ENCODE results near the gene FMC1. TPM values are rescaled to one million over a fixed set of nuclear protein-coding genes. Genes with fewer than 3 reads are reported as not detected.
"Not testable (repeated sequence)": the region's sequence is repeated elsewhere in the genome, so short reads cannot be mapped to it uniquely, and the experiment has no call there.

Gene FMC1, protein sequence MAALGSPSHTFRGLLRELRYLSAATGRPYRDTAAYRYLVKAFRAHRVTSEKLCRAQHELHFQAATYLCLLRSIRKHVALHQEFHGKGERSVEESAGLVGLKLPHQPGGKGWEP
- total RNA-seq (2014; rRNA removed; shearing (Covaris generic)): 12.3 and 15.1 TPM in 2 replicates

GRCh38 chr7:139341058-139341775 is at the start of gene FMC1:
TSS of gene FMC1 (plus strand) at chr7:139341337. CDS start at chr7:139341385, 48 bp downstream.
- in situ Hi-C loops (cut with HindIII; ENCODE audit: low sequenced_read_pairs): no loop called here
- DNase-seq (ENCODE audit: low spot score): peak; percentile 97

DNA sequence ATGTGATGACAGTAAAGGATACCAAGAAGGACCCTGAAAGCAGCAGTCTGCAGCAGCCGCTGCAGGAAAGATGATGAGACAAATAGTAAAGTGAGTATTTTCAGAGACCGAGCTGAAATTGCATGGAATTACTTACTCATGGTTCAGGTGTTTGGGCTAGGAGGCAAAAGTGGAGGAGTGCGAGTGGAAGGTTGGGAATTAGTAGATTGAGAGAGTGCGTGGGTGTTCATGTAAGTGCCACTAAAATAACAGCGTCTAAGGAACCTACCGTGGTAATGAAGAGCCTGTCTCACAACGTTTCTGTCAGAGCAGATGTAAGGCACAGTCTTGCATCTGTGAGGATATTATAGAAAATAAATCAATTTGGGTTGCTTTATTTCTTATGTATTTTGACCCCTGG is 48.3 kb upstream of the FMC1 start:
- DNase-seq (ENCODE audit: low spot score): no peak
- in situ Hi-C loops (cut with HindIII; ENCODE audit: low sequenced_read_pairs): no loop called here

DNA sequence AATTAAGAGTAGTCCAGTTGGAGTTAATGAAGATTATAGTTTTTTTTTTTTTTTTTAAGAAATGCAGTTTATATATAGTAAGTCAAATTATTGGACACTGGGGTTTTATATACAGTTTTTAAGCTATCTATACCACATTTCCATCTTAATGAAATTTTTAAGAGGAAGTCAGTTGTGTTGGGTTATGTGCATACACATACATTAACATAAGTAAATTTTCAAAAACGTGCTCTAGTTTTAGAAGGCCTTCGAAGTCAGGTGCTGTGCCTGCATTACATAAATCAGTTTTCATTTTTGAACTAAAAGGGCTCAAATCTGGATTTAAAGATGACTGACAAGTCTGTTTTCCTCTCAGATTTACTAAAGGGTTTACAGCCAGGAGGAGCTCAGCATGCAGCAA is 47.6 kb upstream of the FMC1 start:
- no peak for DNase-seq (ENCODE audit: low spot score)
- in situ Hi-C loops (cut with HindIII; ENCODE audit: low sequenced_read_pairs): no loop called here

DNA sequence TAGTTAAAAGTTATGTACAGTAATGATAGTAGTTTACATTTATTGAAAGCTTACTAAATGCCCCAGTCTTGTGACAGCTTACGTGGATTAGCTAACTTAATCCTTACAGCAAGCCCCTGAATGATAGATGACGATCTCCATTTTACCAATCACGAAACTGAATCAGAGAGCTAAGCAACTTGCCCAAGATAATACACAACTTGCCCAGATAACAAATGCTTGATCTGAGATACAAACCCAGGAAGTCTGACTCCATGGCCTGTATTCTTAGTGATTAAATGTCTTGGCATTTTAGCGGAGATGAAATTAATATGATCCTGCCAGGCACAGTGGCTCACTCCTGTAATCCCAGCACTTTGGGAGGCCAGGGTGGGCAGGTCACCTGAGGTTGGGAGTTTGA is 46.9 kb upstream of the FMC1 start:
- no peak for DNase-seq (ENCODE audit: low spot score)
- in situ Hi-C loops (cut with HindIII; ENCODE audit: low sequenced_read_pairs): no loop called here

DNA sequence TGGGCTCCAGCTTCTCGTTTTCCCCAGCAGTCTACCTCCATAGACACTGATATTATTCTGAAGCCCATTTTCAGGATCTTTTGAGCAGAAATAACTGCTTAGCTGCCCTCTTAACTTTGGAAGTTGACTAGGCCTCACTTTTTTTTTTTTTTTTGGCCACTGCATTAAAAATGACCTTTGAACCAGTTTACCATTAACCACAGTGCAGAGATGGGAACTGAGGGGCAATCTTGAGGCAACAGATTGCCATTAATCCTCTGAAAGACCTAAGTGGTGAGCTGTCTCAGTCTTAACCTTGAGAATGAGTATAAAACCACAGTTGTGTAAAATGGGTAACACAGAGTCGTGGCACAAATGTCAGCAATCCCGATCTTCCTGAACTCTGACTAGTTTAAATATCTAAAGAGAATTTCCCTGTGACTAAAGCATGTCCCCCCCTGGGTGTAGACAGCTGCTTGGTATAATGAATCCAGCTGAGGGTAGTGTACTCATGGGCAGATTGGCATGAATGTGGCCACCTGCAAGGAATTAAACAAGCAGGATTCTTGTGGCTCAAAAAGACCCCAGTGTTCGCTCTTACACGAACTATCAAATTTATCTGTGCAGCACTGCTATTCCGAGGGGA is 46.1 kb upstream of the FMC1 start:
- in situ Hi-C loops (cut with HindIII; ENCODE audit: low sequenced_read_pairs): no loop called here
- no peak for DNase-seq (ENCODE audit: low spot score)

DNA sequence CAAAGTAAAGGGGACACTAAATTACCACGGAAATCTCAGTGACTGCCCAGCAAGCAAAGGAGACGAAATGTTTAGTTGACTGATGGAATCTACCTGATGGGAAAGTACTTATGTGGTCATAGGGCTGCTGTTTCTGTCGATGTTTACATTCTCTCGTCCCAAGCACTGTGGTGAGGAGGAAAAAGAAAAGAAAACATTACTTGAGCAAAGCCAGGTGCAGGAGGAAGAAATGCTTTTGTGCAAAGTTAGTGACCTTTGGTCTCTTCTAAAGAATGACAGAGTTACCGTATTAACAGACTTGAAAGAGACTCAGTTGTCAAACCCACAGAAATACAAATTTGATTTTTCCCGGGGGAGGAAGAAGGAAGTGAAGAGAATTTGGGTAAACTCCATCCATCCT is 43.3 kb upstream of the FMC1 start:
- no peak for DNase-seq (ENCODE audit: low spot score)
- in situ Hi-C loops (cut with HindIII; ENCODE audit: low sequenced_read_pairs): no loop called here

DNA sequence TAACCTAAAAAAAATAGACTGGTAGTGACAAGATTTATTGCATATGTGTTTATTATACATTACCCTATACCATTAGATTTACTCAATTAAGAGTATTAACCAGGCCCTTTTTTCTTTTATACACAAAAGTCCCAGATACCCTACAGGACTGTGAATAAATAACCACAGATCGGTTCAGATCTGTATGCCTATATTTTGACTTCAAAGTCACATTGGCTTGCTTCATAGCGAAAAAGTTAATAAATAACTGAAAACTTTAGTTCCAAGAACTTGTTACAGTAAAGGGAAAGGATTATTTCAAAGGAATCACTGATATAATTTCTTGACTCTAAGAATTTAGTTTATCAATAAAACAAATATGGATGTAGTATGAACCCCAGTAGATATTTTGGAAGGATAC is 41.8 kb upstream of the FMC1 start:
- in situ Hi-C loops (cut with HindIII; ENCODE audit: low sequenced_read_pairs): no loop called here
- no peak for DNase-seq (ENCODE audit: low spot score)

DNA sequence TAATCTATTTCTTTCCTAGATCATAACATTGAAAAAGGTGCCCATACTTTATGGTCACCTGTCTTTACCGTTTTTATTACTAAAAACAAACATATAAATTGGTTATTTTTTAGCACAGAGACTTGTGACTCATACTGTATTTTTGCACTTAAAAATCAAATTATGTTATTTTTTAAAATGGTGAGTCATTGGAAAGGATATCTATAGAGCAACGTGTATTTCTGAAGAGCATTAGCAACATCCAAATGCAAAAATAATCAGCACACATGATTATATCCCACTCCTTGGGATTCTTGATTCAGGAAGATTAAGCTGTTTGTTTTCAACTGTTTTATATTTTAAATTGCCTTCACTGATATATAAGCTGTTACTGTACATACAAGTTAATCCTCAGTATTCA is 40.7 kb upstream of the FMC1 start:
- in situ Hi-C loops (cut with HindIII; ENCODE audit: low sequenced_read_pairs): no loop called here
- no peak for DNase-seq (ENCODE audit: low spot score)

DNA sequence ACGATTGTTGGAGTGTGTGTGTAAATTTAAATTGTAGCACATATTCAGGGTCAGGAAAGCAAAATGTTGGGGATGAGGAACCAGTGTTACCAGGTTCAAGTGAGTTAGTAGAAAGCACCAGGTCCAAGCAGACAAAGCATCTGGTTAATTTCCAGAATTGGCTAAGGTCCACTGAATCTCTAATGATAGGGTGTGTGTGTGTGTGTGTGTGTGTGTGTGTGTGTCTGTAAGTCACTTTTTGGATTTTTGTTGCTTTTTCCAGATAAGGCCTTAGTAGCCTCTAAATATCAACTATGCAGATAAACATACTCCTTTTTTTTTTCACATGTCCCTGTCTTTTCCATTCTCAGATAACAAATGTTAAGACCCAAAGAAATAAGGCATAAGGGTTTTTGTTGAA is 36.6 kb upstream of the FMC1 start:
- in situ Hi-C loops (cut with HindIII; ENCODE audit: low sequenced_read_pairs): no loop called here
- no peak for DNase-seq (ENCODE audit: low spot score)

GRCh38 chr7:139317939-139318505 is 23.1 kb upstream of the FMC1 start:
- in situ Hi-C loops (cut with HindIII; ENCODE audit: low sequenced_read_pairs): no loop called here
- DNase-seq (ENCODE audit: low spot score): no peak

DNA sequence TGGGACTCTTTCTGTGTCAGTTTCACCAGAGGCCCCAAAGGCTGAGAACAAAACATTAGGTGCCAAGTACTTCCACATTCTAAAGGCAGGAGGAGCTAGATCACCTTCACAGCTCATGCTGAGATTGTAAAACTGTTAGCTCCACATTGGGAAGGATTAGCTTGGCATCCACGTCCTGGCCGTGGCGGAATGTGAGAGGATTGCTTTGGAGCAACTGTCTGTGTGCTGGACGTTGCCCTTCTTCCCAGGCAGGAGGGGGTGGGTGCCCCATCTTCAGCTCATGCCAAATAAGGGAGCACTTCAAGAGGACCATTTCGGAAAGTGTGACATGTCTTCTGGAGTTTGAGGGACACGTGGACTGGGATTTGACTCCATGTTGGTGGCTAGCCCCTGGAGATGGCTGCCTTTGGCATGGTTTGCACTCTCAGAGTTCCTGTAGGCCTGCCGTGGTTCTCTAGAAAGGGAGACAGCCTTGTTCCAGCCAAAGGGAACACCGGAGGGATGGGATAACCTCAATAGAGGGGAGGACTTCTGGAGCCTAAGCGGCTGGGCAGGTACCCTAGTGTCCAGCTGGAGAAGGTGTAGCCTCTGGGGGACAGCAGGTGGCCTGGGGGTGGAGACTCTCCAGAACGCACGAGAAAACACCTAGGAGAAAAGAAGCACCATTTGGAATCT is 19.9 kb upstream of the FMC1 start:
- in situ Hi-C loops (cut with HindIII; ENCODE audit: low sequenced_read_pairs): no loop called here
- DNase-seq (ENCODE audit: low spot score): peak; percentile 14

DNA sequence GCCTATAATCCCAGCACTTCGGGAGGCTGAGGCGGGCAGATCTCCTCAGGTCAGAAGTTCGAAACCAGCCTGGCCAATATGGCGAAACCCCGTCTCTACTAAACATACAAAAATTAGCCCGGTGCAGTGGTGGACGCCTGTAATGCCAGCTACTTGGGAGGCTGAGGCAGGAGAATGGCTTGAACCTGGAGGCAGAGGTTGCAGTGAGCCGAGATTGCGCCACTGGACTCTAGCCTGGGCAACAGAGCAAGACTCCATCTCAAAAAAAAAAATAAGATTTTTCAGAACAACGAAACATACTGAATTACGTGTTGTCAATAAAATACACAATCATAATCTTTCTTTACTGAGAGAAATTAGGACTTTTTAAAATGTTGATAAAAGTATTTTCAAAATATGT is 16.4 kb upstream of the FMC1 start:
- in situ Hi-C loops (cut with HindIII; ENCODE audit: low sequenced_read_pairs); DNase-seq (ENCODE audit: low spot score): not testable (repeated sequence)

DNA sequence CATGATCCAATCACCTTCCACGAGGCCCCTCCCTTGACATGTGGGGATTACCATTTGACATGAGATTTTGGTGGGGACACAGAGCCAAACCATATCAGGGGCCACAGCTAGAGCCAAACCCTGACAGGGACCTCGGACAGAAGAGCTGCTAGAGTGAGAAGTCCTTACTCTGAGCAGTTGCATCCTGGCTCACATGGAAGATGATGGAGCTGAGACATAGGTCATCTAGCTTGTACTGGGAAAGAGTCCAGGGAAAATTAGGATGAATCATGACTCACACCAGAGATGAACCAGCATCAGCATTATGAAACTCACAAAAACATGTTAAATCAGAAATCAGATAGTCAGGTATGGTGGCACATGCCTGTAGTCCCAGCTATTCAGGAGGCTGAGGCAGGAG is 12.8 kb upstream of the FMC1 start:
- in situ Hi-C loops (cut with HindIII; ENCODE audit: low sequenced_read_pairs): no loop called here
- DNase-seq (ENCODE audit: low spot score): no peak

DNA sequence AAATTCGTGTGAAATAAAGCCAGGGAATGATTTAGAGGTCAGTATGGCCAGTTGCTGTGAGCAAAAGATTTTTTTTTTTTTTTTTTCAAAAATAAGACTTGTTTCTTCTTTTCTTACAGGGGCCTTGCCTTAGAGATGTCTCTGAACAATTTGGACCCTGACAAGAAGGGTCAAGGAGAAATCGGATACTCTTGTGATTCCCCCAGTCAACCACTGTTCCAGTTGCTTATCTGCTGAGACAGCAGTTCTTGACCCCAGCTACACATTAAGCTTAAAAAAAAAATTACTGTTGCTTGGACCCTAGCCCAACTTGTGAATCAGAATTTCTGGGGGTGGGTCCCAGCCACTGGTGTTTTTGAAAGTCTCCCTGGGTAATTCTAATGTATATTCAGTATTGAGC is 12.0 kb upstream of the FMC1 start:
- no peak for DNase-seq (ENCODE audit: low spot score)
- in situ Hi-C loops (cut with HindIII; ENCODE audit: low sequenced_read_pairs): no loop called here

GRCh38 chr7:139330333-139331030 is 10.7 kb upstream of the FMC1 start:
- no peak for DNase-seq (ENCODE audit: low spot score)
- in situ Hi-C loops (cut with HindIII; ENCODE audit: low sequenced_read_pairs): no loop called here

GRCh38 chr7:139332697-139333359 is 8.3 kb upstream of the FMC1 start:
- in situ Hi-C loops (cut with HindIII; ENCODE audit: low sequenced_read_pairs): no loop called here
- no peak for DNase-seq (ENCODE audit: low spot score)

DNA sequence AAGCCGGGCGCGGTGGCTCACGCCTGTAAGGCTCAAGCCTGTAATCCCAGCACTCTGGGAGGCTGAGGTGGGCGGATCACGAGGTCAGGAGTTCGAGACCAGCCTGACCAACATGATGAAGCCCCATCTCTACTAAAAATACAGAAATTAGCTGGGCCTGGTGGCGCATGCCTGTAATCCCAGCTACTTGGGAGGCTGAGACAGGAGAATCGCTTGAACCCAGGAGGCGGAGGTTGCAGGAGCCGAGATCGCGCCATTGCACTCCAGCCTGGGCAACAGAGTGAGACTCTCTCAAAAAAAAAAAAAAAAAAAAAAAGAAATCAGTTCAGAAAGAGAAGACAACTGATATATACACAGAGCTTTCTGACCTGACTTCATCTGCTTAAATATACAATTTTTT is 7.7 kb upstream of the FMC1 start:
- in situ Hi-C loops (cut with HindIII; ENCODE audit: low sequenced_read_pairs); DNase-seq (ENCODE audit: low spot score): not testable (repeated sequence)

DNA sequence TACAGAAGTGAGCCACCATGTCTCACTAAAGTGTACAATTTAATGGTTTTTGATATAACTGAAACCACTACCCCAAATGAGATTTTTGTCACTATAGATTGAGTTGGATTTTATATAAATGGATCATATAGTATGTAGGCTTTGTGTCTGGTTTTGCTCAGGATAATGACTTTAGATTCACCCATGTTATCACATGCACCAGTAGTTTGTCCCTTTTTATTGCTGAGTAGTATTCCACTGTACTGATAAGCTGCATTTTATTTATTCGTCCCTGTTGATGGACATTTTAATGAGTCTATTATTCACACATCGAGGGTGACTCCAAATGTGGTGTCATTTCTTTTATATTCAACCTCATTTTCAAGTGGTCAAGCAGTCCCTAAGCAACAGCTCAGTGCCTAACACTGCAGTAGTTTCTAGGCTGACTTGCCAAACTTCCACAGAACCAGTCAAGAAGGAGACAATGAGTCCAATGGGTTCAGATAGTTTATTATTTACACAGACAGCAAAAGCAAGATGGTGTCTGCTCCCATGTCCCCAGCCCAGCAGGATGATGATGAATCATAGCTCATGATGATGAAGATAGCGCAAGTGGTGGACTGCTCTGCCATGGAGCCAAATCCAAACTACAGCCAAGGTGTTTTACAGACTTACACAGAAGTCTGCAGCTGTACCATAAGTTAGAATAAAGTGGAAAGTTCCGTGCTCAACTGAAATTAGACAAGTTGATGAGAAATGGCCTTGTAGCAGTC is 6.6 kb upstream of the FMC1 start:
- DNase-seq (ENCODE audit: low spot score): no peak
- in situ Hi-C loops (cut with HindIII; ENCODE audit: low sequenced_read_pairs): no loop called here

Data from G401 (cell line).